T-helper 2 cell treated with Interferon-gamma antibody and Interleukin-4, amounts not matched to agents 5 μg/mL and 100 μg/mL, for 36 hours (primary cell): Measurements from ENCODE around the gene DDX39B.
"Not testable (repeated sequence)": the region's sequence is repeated elsewhere in the genome, so short reads cannot be mapped to it uniquely, and the experiment has no call there.

Experiments
- DNase-seq: peaks from one replicate; pipeline ENCODE4 v3.0.0; 2021; ENCODE audit warnings: low spot score
- H3K27ac Mint-ChIP-seq: one replicate; pipeline ENCODE4 v1.8.0; 2021; ENCODE audit warnings: mild to moderate bottlenecking, mixed read lengths
- H3K27me3 Mint-ChIP-seq: one replicate; pipeline ENCODE4 v1.8.0; 2021; ENCODE audit warnings: low read depth, mixed read lengths
- H3K36me3 Mint-ChIP-seq: one replicate; pipeline ENCODE4 v1.8.0; 2021; ENCODE audit warnings: low read depth, mixed read lengths
- H3K4me1 Mint-ChIP-seq: one replicate; pipeline ENCODE4 v1.8.0; 2021; ENCODE audit warnings: low read depth, mixed read lengths
- H3K4me3 Mint-ChIP-seq: one replicate; pipeline ENCODE4 v1.8.0; 2022; ENCODE audit warnings: mild to moderate bottlenecking, moderate library complexity, mixed read lengths
- H3K9me3 Mint-ChIP-seq: one replicate; pipeline ENCODE4 v1.8.0; 2021; ENCODE audit warnings: mixed read lengths

DDX39B gene

DNA sequence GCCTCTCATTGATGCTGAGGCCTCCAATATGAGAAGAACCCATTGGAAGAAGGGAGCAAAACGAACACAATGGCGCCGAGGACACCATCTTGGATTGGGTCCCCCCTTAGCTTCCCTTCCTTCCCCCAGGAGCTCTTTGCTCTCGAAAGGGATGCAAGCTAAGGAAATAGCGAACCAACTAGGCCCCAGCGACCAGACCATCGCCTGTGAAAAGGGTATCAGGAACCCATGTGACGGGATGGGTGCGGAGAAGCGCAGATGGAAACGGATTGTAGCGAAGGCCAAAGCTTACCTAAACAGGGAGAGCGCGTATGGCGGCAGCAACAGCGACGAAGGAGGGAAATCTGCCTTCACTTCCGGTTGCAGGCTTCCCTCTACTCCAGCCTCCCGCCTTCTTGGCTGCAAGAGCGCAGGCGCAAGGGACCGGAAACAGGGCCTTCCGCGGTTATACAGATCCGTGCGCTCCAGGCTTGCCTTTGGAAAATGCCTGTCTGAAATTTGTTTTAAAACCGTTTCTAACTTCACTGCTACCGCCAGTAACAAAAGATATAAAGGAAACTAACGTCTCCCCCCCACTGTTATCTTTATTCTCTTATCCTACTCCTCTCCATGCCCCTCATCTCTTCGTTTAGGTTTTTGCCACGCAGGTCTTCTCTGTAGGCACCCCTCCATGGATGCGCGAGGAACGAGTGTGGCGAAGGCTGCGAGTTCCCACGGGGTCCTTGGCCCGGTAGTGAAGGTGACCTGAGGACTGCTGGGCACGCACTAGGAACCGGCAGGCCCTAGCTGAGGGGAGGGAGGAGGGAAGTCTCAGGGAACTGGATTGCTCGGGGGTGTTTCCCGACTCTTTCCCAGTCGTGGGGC lies at the start of gene DDX39B:
Gene DDX39B (minus strand): TSS at position 346 of the 864 bp plus-strand sequence. CDS start 1,471 bp downstream, outside the sequence.
- peaks cover 44% of the 10 kb centered on the region for H3K4me1 Mint-ChIP-seq
- DNase-seq: peak; percentile 93
- no peaks in the 10 kb centered on the region for H3K27me3 Mint-ChIP-seq
- H3K36me3 Mint-ChIP-seq: peaks cover 39% of the 10 kb centered on the region
- no peaks in the 10 kb centered on the region for H3K9me3 Mint-ChIP-seq
- peak within 1 kb of the TSS; percentile 92 for H3K27ac Mint-ChIP-seq
- peak within 1 kb of the TSS; percentile 95 for H3K4me3 Mint-ChIP-seq

- peaks cover 14% of the 10 kb centered on the region for H3K36me3 Mint-ChIP-seq
- H3K9me3 Mint-ChIP-seq, DNase-seq, H3K27me3 Mint-ChIP-seq: not testable (repeated sequence)
- H3K27ac Mint-ChIP-seq: peak overlapping the region; percentile 35
- H3K4me3 Mint-ChIP-seq: peak overlapping the region; percentile 14
- H3K4me1 Mint-ChIP-seq: peaks cover 49% of the 10 kb centered on the region
These were observed 48.9 kb upstream of the DDX39B start for GRCh38 chr6:31590691-31591090.

- Mint-ChIP-seq H3K9me3 (no peaks in the 10 kb centered on the region), H3K4me1 (peaks cover 50% of the 10 kb centered on the region), H3K27ac (peak overlapping the region; percentile 58), H3K36me3 (peaks cover 18% of the 10 kb centered on the region), H3K4me3 (peak overlapping the region; percentile 19), H3K27me3 (no peaks in the 10 kb centered on the region)
- no peak for DNase-seq
These were observed 47.3 kb upstream of the DDX39B start for GRCh38 chr6:31588871-31589650.

DNA sequence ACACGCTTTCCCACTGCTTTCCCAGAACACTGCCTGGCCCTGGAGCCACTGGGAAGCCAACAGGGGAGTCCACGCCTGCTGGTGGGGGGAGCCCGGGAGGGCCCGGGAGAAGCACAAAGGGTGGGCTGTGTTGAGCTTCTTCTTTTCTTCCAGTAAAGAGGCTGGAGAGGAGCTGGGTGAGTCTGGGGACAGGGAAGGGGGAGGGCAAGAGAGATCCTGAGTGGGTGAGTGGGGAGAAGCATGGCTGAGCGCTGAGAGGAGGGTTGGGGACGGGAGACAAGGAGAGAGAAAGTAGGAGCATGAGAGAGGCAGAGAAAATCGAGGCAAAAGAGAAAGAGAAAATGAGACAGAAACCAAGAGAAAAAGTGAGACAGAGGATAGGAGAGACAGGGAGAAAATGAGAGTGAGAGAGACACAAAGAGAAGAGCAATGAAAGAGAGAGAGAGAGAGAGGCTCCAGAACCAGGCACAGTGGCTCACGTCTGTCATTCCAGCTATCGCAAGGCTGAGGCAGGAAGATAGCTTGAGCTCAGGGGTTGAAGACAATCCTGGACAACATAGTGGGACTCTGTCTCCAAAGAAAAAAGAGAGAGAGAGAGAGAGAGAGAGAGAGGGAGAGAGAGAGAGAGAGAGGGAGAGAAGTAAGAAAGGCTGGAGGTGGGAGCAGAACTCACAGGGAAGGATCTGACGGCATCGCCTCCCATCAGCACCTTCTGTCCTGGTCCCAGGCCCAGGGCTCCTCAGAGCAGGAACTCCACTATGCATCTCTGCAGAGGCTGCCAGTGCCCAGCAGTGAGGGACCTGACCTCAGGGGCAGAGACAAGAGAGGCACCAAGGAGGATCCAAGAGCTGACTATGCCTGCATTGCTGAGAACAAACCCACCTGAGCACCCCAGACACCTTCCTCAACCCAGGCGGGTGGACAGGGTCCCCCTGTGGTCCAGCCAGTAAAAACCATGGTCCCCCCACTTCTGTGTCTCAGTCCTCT lies 46.3 kb upstream of the DDX39B start:
- H3K4me1 Mint-ChIP-seq: peaks cover 47% of the 10 kb centered on the region
- peak overlapping the region; percentile 78 for H3K4me3 Mint-ChIP-seq
- no peaks in the 10 kb centered on the region for H3K9me3 Mint-ChIP-seq
- no peaks in the 10 kb centered on the region for H3K27me3 Mint-ChIP-seq
- DNase-seq: no peak
- H3K27ac Mint-ChIP-seq: peak overlapping the region; percentile 86
- H3K36me3 Mint-ChIP-seq: peaks cover 18% of the 10 kb centered on the region

DNA sequence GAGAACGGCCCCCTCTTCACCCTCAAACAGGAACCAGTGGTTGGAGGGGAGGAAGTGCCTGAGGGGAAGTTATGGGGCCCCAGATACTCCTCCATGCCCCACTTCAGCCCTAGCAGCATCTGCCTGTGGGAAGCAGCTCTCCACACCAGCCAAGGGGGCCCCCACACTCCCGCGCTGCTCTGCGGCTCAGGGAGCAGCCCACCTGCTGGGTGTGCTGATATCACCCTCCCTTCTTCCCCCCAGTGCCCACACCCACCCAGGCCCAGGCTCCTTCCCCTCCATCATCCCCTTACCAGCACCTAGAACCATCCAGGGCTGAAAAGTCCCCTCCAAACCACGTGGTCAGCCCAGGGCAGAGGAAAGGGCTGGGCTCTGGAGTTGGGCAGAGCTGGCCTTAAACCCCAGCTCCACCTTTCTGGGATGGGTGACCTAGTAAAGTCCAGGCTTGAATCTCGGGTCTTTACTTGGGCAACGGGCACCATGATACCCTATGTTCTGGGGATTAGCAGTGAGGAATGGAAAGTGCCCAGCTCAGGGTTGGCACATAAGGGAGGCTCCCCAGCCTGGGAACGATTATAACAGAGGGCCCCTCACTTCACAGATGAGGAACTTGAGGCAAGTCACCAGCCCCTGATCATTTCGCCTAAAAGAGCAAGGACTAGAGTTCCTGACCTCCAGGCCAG lies 44.9 kb upstream of the DDX39B start:
- H3K4me3 Mint-ChIP-seq: peak overlapping the region; percentile 78
- peaks cover 26% of the 10 kb centered on the region for H3K36me3 Mint-ChIP-seq
- no peaks in the 10 kb centered on the region for H3K27me3 Mint-ChIP-seq
- H3K4me1 Mint-ChIP-seq: peaks cover 49% of the 10 kb centered on the region
- H3K9me3 Mint-ChIP-seq: no peaks in the 10 kb centered on the region
- DNase-seq: no peak
- H3K27ac Mint-ChIP-seq: peak overlapping the region; percentile 95

GRCh38 chr6:31586008-31586407 lies 44.2 kb upstream of the DDX39B start, which contains the start of gene LST1:
LST1 (plus strand) TSS chr6:31586277; CDS start chr6:31587300, 1,023 bp downstream.
- DNase-seq: no peak
- peak within 1 kb of the TSS; percentile 78 for H3K4me3 Mint-ChIP-seq
- no peaks in the 10 kb centered on the region for H3K9me3 Mint-ChIP-seq
- peaks cover 34% of the 10 kb centered on the region for H3K36me3 Mint-ChIP-seq
- peak within 1 kb of the TSS; percentile 95 for H3K27ac Mint-ChIP-seq
- H3K4me1 Mint-ChIP-seq: peaks cover 50% of the 10 kb centered on the region
- H3K27me3 Mint-ChIP-seq: no peaks in the 10 kb centered on the region

GRCh38 chr6:31585491-31585890 lies 43.7 kb upstream of the DDX39B start:
- no peaks in the 10 kb centered on the region for H3K9me3 Mint-ChIP-seq
- H3K36me3 Mint-ChIP-seq: peaks cover 37% of the 10 kb centered on the region
- H3K4me3 Mint-ChIP-seq: peak overlapping the region; percentile 78
- peaks cover 50% of the 10 kb centered on the region for H3K4me1 Mint-ChIP-seq
- DNase-seq: no peak
- H3K27me3 Mint-ChIP-seq: no peaks in the 10 kb centered on the region
- peak overlapping the region; percentile 95 for H3K27ac Mint-ChIP-seq

DNA sequence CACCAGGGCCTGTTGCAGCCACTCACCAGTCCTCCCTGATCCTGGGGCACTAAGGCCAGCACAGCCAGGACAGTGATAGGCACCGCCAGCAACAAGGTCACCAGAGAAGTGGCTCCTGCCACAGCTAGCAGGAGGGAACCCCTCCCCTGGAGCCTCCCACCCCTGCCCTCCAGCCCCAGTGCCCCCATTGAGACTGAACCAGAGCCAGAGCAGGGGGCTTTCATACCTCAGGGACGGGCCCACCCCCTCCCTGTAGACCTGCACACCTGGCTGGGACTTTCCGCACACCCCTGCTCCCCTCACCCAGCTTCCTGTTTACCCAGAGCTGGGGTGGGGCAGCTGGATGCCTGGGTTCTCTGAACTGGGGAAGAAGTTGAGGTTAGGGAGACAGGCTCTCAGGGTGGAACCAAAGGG lies 40.4 kb upstream of the DDX39B start, which contains the start of gene LTB:
Gene LTB (minus strand): TSS at position 195 of the 414 bp plus-strand sequence. CDS start 7 bp downstream, at position 188.
- H3K9me3 Mint-ChIP-seq: no peaks in the 10 kb centered on the region
- DNase-seq: no peak
- peaks cover 62% of the 10 kb centered on the region for H3K4me1 Mint-ChIP-seq
- peak within 1 kb of the TSS; percentile 95 for H3K4me3 Mint-ChIP-seq
- H3K36me3 Mint-ChIP-seq: peaks cover 54% of the 10 kb centered on the region
- H3K27me3 Mint-ChIP-seq: no peaks in the 10 kb centered on the region
- peak within 1 kb of the TSS; percentile 91 for H3K27ac Mint-ChIP-seq

GRCh38 chr6:31581434-31582229 lies 39.8 kb upstream of the DDX39B start:
- H3K27ac Mint-ChIP-seq: peak overlapping the region; percentile 91
- no peak for DNase-seq
- no peaks in the 10 kb centered on the region for H3K27me3 Mint-ChIP-seq

GRCh38 chr6:31580807-31581433 lies 39.1 kb upstream of the DDX39B start:
- H3K36me3 Mint-ChIP-seq: peaks cover 66% of the 10 kb centered on the region
- H3K27ac Mint-ChIP-seq: peak overlapping the region; percentile 91
- H3K4me1 Mint-ChIP-seq: peaks cover 63% of the 10 kb centered on the region

More at GRCh38 chr6:31581434-31582229, 39.8 kb upstream of the DDX39B start:
- peaks cover 62% of the 10 kb centered on the region for H3K4me1 Mint-ChIP-seq
- peaks cover 59% of the 10 kb centered on the region for H3K36me3 Mint-ChIP-seq
- H3K4me3 Mint-ChIP-seq: peak overlapping the region; percentile 95
- H3K9me3 Mint-ChIP-seq: no peaks in the 10 kb centered on the region

DNA sequence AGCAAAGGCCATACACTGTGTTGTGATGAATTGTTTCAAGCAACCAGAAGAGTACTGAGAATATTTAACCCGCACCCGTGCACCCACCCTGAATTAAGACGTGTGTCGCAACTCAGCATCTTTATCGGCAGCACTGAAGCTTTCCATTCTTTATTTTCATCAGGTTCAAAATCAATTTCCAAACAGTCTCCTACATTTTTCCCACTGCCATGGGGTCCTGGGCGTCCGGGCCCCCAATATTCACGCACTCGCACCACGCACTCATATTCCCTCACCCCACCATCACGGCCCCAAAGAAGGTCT lies 38.6 kb upstream of the DDX39B start:
- Mint-ChIP-seq H3K4me3 (peak overlapping the region; percentile 95), H3K36me3 (peaks cover 68% of the 10 kb centered on the region), H3K27me3 (no peaks in the 10 kb centered on the region), H3K4me1 (peaks cover 63% of the 10 kb centered on the region), H3K27ac (peak overlapping the region; percentile 91), H3K9me3 (no peaks in the 10 kb centered on the region)
- DNase-seq: no peak

More at GRCh38 chr6:31580807-31581433, 39.1 kb upstream of the DDX39B start:
- DNase-seq: peak; percentile 87
- peak overlapping the region; percentile 95 for H3K4me3 Mint-ChIP-seq
- no peaks in the 10 kb centered on the region for H3K9me3 Mint-ChIP-seq
- H3K27me3 Mint-ChIP-seq: no peaks in the 10 kb centered on the region
